Activated T-helper 1 cell treated with Interleukin-2 at 50 U/mL for 16 hours (primary cell): ENCODE data around the gene RUNDC3A.
"Not testable (repeated sequence)": the region's sequence is repeated elsewhere in the genome, so short reads cannot be mapped to it uniquely, and the experiment has no call there.

Experiments
- DNase-seq: peaks from one replicate; pipeline ENCODE4 v3.0.0-alpha.2; 2020; ENCODE audit warnings: low read depth

The RUNDC3A gene

GRCh38 chr17:44318077-44318892, 9.9 kb downstream of the RUNDC3A start:
- no peak for DNase-seq

- DNase-seq = no peak
These were observed 11.7 kb downstream of the RUNDC3A start for GRCh38 chr17:44320066-44320465.

- DNase-seq = no peak
These were observed 13.1 kb downstream of the RUNDC3A start for GRCh38 chr17:44321246-44322120.

GRCh38 chr17:44322236-44322895, 14.0 kb downstream of the RUNDC3A start:
- DNase-seq = no peak

GRCh38 chr17:44323359-44324091, 15.1 kb downstream of the RUNDC3A start:
- no peak for DNase-seq

- no peak for DNase-seq
These were observed 15.7 kb downstream of the RUNDC3A start for GRCh38 chr17:44324092-44324570.

GRCh38 chr17:44324571-44325275, 16.3 kb downstream of the RUNDC3A start, which contains the start of gene SLC25A39:
Gene SLC25A39, minus strand, starts transcription at chr17:44324823. Its CDS starts 1,261 bp downstream, at chr17:44323562.
- peak; percentile 97 for DNase-seq

GRCh38 chr17:44326861-44327444, 18.6 kb downstream of the RUNDC3A start:
- DNase-seq = peak; percentile 92

GRCh38 chr17:44327715-44328449, 19.5 kb downstream of the RUNDC3A start:
- DNase-seq = no peak

GRCh38 chr17:44329516-44329915, 21.1 kb downstream of the RUNDC3A start:
- not testable (repeated sequence) for DNase-seq

- not testable (repeated sequence) for DNase-seq
These were observed 21.9 kb downstream of the RUNDC3A start for GRCh38 chr17:44330263-44330662.

GRCh38 chr17:44331249-44331760, 22.9 kb downstream of the RUNDC3A start:
- DNase-seq = peak; percentile 42

GRCh38 chr17:44333371-44333770, 25.0 kb downstream of the RUNDC3A start:
- DNase-seq = no peak

GRCh38 chr17:44334315-44334714, 25.9 kb downstream of the RUNDC3A start:
- no peak for DNase-seq

GRCh38 chr17:44334727-44335126, 26.3 kb downstream of the RUNDC3A start:
- DNase-seq = no peak

GRCh38 chr17:44335564-44335963, 27.2 kb downstream of the RUNDC3A start:
- DNase-seq = no peak

GRCh38 chr17:44335968-44336367, 27.6 kb downstream of the RUNDC3A start:
- no peak for DNase-seq

GRCh38 chr17:44338702-44339101, 30.3 kb downstream of the RUNDC3A start:
- DNase-seq = no peak

- DNase-seq = not testable (repeated sequence)
These were observed 32.2 kb downstream of the RUNDC3A start for GRCh38 chr17:44340553-44340952.
